HepG2 (cell line): ENCODE results near the gene BCAS4. TPM values are rescaled to one million over a fixed set of nuclear protein-coding genes. Genes with fewer than 3 reads are reported as not detected.

Experiments
- DZIP1 ChIP-seq: sonication (generic); formaldehyde crosslinking; IDR thresholded peaks from 2 replicates; pipeline ENCODE4 v1.5.0; 2020; ENCODE audit warnings: mild to moderate bottlenecking, missing genetic modification reagents
- ELF4 ChIP-seq: sonication (generic); formaldehyde crosslinking; IDR thresholded peaks from 2 replicates; pipeline ENCODE4 v1.5.0; 2020; ENCODE audit warnings: missing genetic modification reagents, mild to moderate bottlenecking, moderate library complexity, borderline replicate concordance
- FIP1L1 ChIP-seq: fragments of 200-400 bp; formaldehyde crosslinking; IDR thresholded peaks from 2 replicates; pipeline ENCODE4 v1.6.1; 2018; ENCODE audit warnings: low read depth, mild to moderate bottlenecking, low read length, moderate library complexity, borderline replicate concordance; ENCODE audit not compliant: insufficient read depth
- FOXO1 ChIP-seq: sonication (generic); formaldehyde crosslinking; IDR thresholded peaks from 2 replicates; pipeline ENCODE4 v1.4.0; 2020; ENCODE audit warnings: missing genetic modification reagents
- NKX3-1 ChIP-seq: sonication (generic); formaldehyde crosslinking; IDR thresholded peaks from 2 replicates; pipeline ENCODE4 v1.5.0; 2020; ENCODE audit warnings: missing genetic modification reagents
- REL ChIP-seq: sonication (generic); formaldehyde crosslinking; conservative IDR thresholded peaks from 2 replicates; pipeline ENCODE4 v1.8.0; 2022; ENCODE audit warnings: mild to moderate bottlenecking, missing genetic modification reagents, moderate library complexity
- SIN3A ChIP-seq: IDR thresholded peaks from 2 replicates; pipeline ENCODE4 v1.6.1; 2011; ENCODE audit warnings: low read depth, mild to moderate bottlenecking, control low read depth, low read length, borderline replicate concordance
- TCF7 ChIP-seq: sonication (generic); IDR thresholded peaks from 2 replicates; pipeline ENCODE4 v1.6.1; 2016; ENCODE audit warnings: antibody characterized with exemption, low read depth
- TCF7L2 ChIP-seq: IDR thresholded peaks from 2 replicates; pipeline ENCODE4 v1.6.1; 2011; ENCODE audit warnings: mild to moderate bottlenecking, low read depth, low read length, moderate library complexity
- THAP7 ChIP-seq: sonication (generic); formaldehyde crosslinking; IDR thresholded peaks from 2 replicates; pipeline ENCODE4 v1.8.1; 2023; ENCODE audit warnings: mild to moderate bottlenecking, missing genetic modification reagents
- U2AF1 ChIP-seq: fragments of 200-400 bp; formaldehyde crosslinking; optimal IDR thresholded peaks from 2 replicates; pipeline ENCODE3; 2017; ENCODE audit warnings: mild to moderate bottlenecking, low read depth, low read length
- ZBTB10 ChIP-seq: sonication (generic); formaldehyde crosslinking; IDR thresholded peaks from 2 replicates; pipeline ENCODE4 v1.4.0; 2020; ENCODE audit warnings: missing genetic modification reagents, borderline replicate concordance
- ZFP37 ChIP-seq: sonication (generic); formaldehyde crosslinking; IDR thresholded peaks from 2 replicates; pipeline ENCODE4 v1.4.0; 2020; ENCODE audit warnings: missing genetic modification reagents, borderline replicate concordance
- ZNF496 ChIP-seq: sonication (generic); formaldehyde crosslinking; IDR thresholded peaks from 2 replicates; pipeline ENCODE4 v1.8.1; 2023; ENCODE audit warnings: mild to moderate bottlenecking, moderate library complexity, missing genetic modification reagents; ENCODE audit not compliant: insufficient replicate concordance
- ZNF572 ChIP-seq: sonication (generic); formaldehyde crosslinking; IDR thresholded peaks from 2 replicates; pipeline ENCODE4 v1.5.1; 2020; ENCODE audit warnings: mild to moderate bottlenecking, missing genetic modification reagents
- ZNF580 ChIP-seq: IDR thresholded peaks from 2 replicates; pipeline ENCODE4 v1.6.1; 2016; ENCODE audit warnings: low read depth, borderline replicate concordance
- ZNF670 ChIP-seq: sonication (generic); formaldehyde crosslinking; IDR thresholded peaks from 2 replicates; pipeline ENCODE4 v1.8.0; 2022; ENCODE audit warnings: mild to moderate bottlenecking, missing genetic modification reagents, borderline replicate concordance
- ZNF720 ChIP-seq: sonication (generic); formaldehyde crosslinking; IDR thresholded peaks from 2 replicates; pipeline ENCODE4 v1.4.0; 2020; ENCODE audit warnings: missing genetic modification reagents
- ZNF878 ChIP-seq: sonication (generic); formaldehyde crosslinking; IDR thresholded peaks from 2 replicates; pipeline ENCODE4 v1.8.1; 2023; ENCODE audit warnings: mild to moderate bottlenecking, missing genetic modification reagents, moderate library complexity
- ZSCAN12 ChIP-seq: sonication (generic); formaldehyde crosslinking; IDR thresholded peaks from 2 replicates; pipeline ENCODE4 v1.9.0; 2021; ENCODE audit warnings: mild to moderate bottlenecking, missing genetic modification reagents
- polyA plus RNA-seq, 8 experiments: library from polyadenylated mRNA; depleted of rRNA in 3 of 8; stranded (reverse) in 7 of 8; unstranded in 1 of 8; fragments of >200 nt; fragmentation: Illumina TruSeq in 4 of 8; extraction: Trizol in 4 of 8; gene quantifications; 2 replicates each; pipeline versions ENCODE4 v1.2.1 to v1.2.3, GENCODE V29; 2011 to 2016; ENCODE audit warnings: low read depth in 4 of 8, missing spikeins in 1 of 8, mixed read lengths in 1 of 8; ENCODE audit not compliant: insufficient read depth in 1 of 8
- total RNA-seq, 5 experiments: library from RNA; depleted of rRNA; stranded (reverse); fragments of >200 nt; fragmentation: Illumina TruSeq; extraction: Trizol; gene quantifications; 2 replicates each; pipeline ENCODE4 v1.2.3, GENCODE V29; 2016; ENCODE audit warnings: low read depth in 1 of 5
- TF ChIP-seq, protein P1 (sequence below): sonication (generic); formaldehyde crosslinking; IDR thresholded peaks from 2 replicates; pipeline ENCODE4 v1.5.1; 2020; ENCODE audit warnings: mild to moderate bottlenecking, missing genetic modification reagents, borderline replicate concordance

The BCAS4 gene
- total and polyA plus RNA-seq, 2 of the 13 experiments (the other 11 are each of a cell fraction or from before 2014, with no cell fraction given) = 7.2 to 8.0 TPM

DNA sequence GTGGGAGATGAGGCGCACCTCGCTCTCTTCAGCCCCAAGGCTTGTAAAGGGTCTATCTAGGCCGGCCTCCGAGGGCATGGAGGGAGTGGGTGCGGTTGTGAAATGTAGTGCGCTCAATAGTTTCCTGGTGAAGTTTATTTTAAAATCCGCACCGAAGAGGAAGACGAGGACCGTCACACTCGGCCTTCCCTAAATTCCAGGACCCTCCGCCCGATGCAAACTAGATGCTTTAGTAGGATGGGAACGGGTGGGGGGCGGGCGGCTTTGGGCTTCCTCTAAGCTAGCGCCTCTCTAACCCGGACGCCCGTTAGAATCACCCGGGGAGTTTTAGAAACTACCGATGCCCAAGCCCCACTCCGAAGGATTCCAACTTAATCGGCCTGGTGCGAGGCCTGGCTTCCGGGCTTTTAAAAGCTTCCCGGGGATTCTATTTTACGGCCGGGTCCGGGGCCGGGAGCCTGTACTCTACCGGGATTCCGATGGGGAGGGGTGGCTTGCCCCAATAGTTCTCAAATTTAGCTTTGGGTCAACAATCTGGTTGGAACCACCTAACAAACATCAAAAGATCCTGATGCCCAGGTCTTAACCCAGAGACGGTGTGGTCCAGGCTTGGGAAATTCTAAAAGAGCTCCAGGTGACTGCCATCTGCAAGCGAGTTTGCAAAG is 548 bp upstream of the BCAS4 start (continued):
- TF ChIP-seq THAP7 = 0 out of 2 replicates have a peak, but pooled peaks have one; percentile 62
- peak; percentile 56 for TF ChIP-seq U2AF1
- no peak for TF ChIP-seq FIP1L1
- no peak for TF ChIP-seq ZSCAN12 (CRISPR knock-in tag)
- TF ChIP-seq ZNF670 (CRISPR knock-in tag) = 0 out of 2 replicates have a peak, but pooled peaks have one; percentile 37
- TF ChIP-seq ZNF720 (CRISPR knock-in tag) = no peak
- 0 out of 2 replicates have a peak, but pooled peaks have one; percentile 31 for TF ChIP-seq ZFP37 (CRISPR knock-in tag)
- 0 out of 2 replicates have a peak, but pooled peaks have one; percentile 36 for TF ChIP-seq DZIP1 (CRISPR knock-in tag)
- 0 out of 2 replicates have a peak, but pooled peaks have one; percentile 25 for TF ChIP-seq NKX3-1 (CRISPR knock-in tag)
- TF ChIP-seq ZBTB10 (CRISPR knock-in tag) = no peak
- no peak for TF ChIP-seq TCF7
- no peak for TF ChIP-seq ELF4
- TF ChIP-seq SIN3A = 0 out of 2 replicates have a peak, but pooled peaks have one; percentile 4
- TF ChIP-seq ZNF572 (CRISPR knock-in tag) = no peak
- TF ChIP-seq ZNF496 (CRISPR knock-in tag) = no peak
- no peak for TF ChIP-seq REL (CRISPR knock-in tag)
- TF ChIP-seq, protein P1, sequence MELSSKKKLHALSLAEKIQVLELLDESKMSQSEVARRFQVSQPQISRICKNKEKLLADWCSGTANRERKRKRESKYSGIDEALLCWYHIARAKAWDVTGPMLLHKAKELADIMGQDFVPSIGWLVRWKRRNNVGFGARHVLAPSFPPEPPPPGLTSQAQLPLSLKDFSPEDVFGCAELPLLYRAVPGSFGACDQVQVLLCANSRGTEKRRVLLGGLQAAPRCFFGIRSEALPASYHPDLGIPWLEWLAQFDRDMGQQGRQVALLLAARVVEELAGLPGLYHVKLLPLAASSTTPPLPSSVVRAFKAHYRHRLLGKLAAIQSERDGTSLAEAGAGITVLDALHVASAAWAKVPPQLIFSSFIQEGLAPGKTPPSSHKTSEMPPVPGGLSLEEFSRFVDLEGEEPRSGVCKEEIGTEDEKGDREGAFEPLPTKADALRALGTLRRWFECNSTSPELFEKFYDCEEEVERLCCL (CRISPR knock-in tag) = no peak
- TF ChIP-seq FOXO1 (CRISPR knock-in tag) = no peak
- TF ChIP-seq ZNF580 (CRISPR knock-in tag) = 0 out of 2 replicates have a peak, but pooled peaks have one; percentile 2
- TF ChIP-seq TCF7L2 = no peak
- TF ChIP-seq ZNF878 = no peak
